ENCODE data around the gene NPIPB6. TPM values are rescaled to one million over a fixed set of nuclear protein-coding genes. Genes with fewer than 3 reads are reported as not detected.

NPIPB6 gene
- total and polyA plus RNA-seq, 4 donors: 0.42 to 0.75 TPM; not detected in 2

DNA sequence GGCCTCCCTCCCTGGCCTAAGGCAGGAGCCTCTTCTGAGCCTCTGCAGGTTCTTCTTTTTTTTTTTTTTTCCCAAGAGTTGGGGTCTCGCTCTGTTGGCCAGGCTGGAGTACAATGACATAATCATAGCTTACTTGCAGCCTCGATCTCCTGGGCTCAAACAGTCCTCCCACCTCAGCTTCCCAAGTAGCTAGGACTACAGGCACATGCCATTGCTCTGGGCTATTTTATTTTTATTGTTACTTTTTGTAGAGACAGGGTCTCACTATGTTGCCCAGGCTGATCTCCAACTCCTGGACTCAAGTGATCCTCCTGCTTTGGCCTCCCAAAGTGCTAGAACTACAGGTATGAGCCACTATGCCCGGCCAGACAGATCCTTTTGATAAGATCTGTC, 38.4 kb downstream of the NPIPB6 start:
- no peaks in the 10 kb centered on the region for H3K36me3 ChIP-seq (ENCODE audit: control insufficient read depth in 4 of 4, insufficient read depth in 3 of 4, low read depth in 1 of 4, low read length in 3 of 4)

DNA sequence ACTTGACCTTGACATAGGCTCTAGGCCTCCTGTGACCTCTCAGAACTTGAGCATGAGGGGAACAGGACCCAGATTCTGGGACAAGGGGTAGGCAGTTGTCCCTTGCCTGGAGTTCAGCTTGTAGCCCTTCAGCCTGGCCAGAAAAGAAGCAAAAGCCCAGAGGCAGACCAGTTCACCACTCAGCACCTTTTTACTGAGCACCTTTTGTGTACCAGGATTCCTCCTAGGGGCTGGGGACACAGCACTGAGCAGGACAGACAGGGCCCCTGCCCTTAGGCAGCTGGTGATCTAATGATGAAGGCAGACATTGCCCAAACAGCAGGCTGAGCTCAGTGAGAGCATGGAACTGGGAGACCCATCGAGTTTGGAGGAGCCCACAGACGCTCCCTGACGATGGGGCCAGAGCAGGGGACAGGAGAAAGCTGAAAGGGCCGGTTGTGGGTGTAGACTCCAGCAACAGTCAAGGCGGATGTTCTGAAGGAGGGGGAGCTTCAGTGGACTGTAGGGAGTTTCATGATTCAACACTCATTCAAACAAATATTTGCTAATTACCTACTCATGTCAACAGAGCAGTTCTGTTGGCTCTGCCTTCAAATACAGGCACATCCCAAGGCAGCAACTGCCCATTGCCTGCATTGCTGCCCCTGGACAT, 38.9 kb downstream of the NPIPB6 start:
- H3K9ac ChIP-seq (ENCODE audit: low read depth in 1 of 2, low read length in 2 of 2): no peak overlapping the region
- no peak overlapping the region for H3K27ac ChIP-seq (ENCODE audit: low read depth in 1 of 2, low read length in 2 of 2)
- H3K36me3 ChIP-seq (ENCODE audit: control insufficient read depth in 4 of 4, insufficient read depth in 3 of 4, low read depth in 1 of 4, low read length in 3 of 4): no peaks in the 10 kb centered on the region
- H3K9me3 ChIP-seq (ENCODE audit: control insufficient read depth in 4 of 4, low read length in 3 of 4): no peaks in the 10 kb centered on the region
- no peak for DNase-seq (ENCODE audit: low spot score)
- no peaks in the 10 kb centered on the region for H3K27me3 ChIP-seq (ENCODE audit: control insufficient read depth in 4 of 4, insufficient read depth in 4 of 4, low read length in 3 of 4)
- WGBS: 81% methylated on average over 5 of the region's 5 CpGs
- H3K4me1 ChIP-seq (ENCODE audit: control insufficient read depth in 4 of 4, insufficient read depth in 4 of 4, low read length in 3 of 4): no peaks in the 10 kb centered on the region
- no peak overlapping the region for H3K4me3 ChIP-seq (ENCODE audit: low read depth in 1 of 3, low read length in 3 of 3)
- no peak for TF ChIP-seq YY1 (IDR thresholded peaks at IDR 0.05)
- TF ChIP-seq TAF1 (conservative IDR thresholded peaks at IDR 0.05): no peak
- no peak for TF ChIP-seq FOXA2 (IDR thresholded peaks at IDR 0.05)
- no peak for TF ChIP-seq HNF4A (conservative IDR thresholded peaks at IDR 0.05)
- no peak for TF ChIP-seq EGR1 (IDR thresholded peaks at IDR 0.05; ENCODE audit: low read depth in 2 of 2)
- no peak for TF ChIP-seq JUND (IDR thresholded peaks at IDR 0.05)
- TF ChIP-seq, protein P1, sequence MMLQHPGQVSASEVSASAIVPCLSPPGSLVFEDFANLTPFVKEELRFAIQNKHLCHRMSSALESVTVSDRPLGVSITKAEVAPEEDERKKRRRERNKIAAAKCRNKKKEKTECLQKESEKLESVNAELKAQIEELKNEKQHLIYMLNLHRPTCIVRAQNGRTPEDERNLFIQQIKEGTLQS (IDR thresholded peaks at IDR 0.05): no peak
- no peak for TF ChIP-seq RXRA (IDR thresholded peaks at IDR 0.05)
- no peak for TF ChIP-seq NR2F2 (IDR thresholded peaks at IDR 0.05)
- no peak for TF ChIP-seq SP1 (IDR thresholded peaks at IDR 0.05)
- TF ChIP-seq, protein P2, sequence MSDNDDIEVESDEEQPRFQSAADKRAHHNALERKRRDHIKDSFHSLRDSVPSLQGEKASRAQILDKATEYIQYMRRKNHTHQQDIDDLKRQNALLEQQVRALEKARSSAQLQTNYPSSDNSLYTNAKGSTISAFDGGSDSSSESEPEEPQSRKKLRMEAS (IDR thresholded peaks at IDR 0.05): no peak
- TF ChIP-seq, protein P3, sequence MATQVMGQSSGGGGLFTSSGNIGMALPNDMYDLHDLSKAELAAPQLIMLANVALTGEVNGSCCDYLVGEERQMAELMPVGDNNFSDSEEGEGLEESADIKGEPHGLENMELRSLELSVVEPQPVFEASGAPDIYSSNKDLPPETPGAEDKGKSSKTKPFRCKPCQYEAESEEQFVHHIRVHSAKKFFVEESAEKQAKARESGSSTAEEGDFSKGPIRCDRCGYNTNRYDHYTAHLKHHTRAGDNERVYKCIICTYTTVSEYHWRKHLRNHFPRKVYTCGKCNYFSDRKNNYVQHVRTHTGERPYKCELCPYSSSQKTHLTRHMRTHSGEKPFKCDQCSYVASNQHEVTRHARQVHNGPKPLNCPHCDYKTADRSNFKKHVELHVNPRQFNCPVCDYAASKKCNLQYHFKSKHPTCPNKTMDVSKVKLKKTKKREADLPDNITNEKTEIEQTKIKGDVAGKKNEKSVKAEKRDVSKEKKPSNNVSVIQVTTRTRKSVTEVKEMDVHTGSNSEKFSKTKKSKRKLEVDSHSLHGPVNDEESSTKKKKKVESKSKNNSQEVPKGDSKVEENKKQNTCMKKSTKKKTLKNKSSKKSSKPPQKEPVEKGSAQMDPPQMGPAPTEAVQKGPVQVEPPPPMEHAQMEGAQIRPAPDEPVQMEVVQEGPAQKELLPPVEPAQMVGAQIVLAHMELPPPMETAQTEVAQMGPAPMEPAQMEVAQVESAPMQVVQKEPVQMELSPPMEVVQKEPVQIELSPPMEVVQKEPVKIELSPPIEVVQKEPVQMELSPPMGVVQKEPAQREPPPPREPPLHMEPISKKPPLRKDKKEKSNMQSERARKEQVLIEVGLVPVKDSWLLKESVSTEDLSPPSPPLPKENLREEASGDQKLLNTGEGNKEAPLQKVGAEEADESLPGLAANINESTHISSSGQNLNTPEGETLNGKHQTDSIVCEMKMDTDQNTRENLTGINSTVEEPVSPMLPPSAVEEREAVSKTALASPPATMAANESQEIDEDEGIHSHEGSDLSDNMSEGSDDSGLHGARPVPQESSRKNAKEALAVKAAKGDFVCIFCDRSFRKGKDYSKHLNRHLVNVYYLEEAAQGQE (IDR thresholded peaks at IDR 0.05): no peak
- TF ChIP-seq, protein P4, sequence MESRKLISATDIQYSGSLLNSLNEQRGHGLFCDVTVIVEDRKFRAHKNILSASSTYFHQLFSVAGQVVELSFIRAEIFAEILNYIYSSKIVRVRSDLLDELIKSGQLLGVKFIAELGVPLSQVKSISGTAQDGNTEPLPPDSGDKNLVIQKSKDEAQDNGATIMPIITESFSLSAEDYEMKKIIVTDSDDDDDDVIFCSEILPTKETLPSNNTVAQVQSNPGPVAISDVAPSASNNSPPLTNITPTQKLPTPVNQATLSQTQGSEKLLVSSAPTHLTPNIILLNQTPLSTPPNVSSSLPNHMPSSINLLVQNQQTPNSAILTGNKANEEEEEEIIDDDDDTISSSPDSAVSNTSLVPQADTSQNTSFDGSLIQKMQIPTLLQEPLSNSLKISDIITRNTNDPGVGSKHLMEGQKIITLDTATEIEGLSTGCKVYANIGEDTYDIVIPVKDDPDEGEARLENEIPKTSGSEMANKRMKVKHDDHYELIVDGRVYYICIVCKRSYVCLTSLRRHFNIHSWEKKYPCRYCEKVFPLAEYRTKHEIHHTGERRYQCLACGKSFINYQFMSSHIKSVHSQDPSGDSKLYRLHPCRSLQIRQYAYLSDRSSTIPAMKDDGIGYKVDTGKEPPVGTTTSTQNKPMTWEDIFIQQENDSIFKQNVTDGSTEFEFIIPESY (IDR thresholded peaks at IDR 0.05): no peak
- no peak for TF ChIP-seq RAD21 (IDR thresholded peaks at IDR 0.05)
- TF ChIP-seq HNF4G (IDR thresholded peaks at IDR 0.05): no peak
- no peak for TF ChIP-seq GABPA (IDR thresholded peaks at IDR 0.05 in 1 of 2, conservative IDR thresholded peaks at IDR 0.05 in 1 of 2)

More for the DNA sequence above, 38.4 kb downstream of the NPIPB6 start:
- Histone ChIP-seq H3K4me1 (ENCODE audit: control insufficient read depth in 4 of 4, insufficient read depth in 4 of 4, low read length in 3 of 4) (no peaks in the 10 kb centered on the region), H3K27me3 (ENCODE audit: control insufficient read depth in 4 of 4, insufficient read depth in 4 of 4, low read length in 3 of 4) (no peaks in the 10 kb centered on the region), H3K27ac (ENCODE audit: low read depth in 1 of 2, low read length in 2 of 2) (no peak overlapping the region), H3K4me3 (ENCODE audit: low read depth in 1 of 3, low read length in 3 of 3) (no peak overlapping the region), H3K9ac (ENCODE audit: low read depth in 1 of 2, low read length in 2 of 2) (no peak overlapping the region), H3K9me3 (ENCODE audit: control insufficient read depth in 4 of 4, low read length in 3 of 4) (no peaks in the 10 kb centered on the region)
- DNase-seq (ENCODE audit: low spot score): no peak
- 92% methylated on average over 3 of the region's 3 CpGs for WGBS
- no peak for TF ChIP-seq TAF1 (conservative IDR thresholded peaks at IDR 0.05)
- TF ChIP-seq HNF4A (conservative IDR thresholded peaks at IDR 0.05): no peak
- TF ChIP-seq JUND (IDR thresholded peaks at IDR 0.05): no peak
- TF ChIP-seq NR2F2 (IDR thresholded peaks at IDR 0.05): no peak
- TF ChIP-seq, protein P3 (IDR thresholded peaks at IDR 0.05): no peak
- TF ChIP-seq, protein P5, sequence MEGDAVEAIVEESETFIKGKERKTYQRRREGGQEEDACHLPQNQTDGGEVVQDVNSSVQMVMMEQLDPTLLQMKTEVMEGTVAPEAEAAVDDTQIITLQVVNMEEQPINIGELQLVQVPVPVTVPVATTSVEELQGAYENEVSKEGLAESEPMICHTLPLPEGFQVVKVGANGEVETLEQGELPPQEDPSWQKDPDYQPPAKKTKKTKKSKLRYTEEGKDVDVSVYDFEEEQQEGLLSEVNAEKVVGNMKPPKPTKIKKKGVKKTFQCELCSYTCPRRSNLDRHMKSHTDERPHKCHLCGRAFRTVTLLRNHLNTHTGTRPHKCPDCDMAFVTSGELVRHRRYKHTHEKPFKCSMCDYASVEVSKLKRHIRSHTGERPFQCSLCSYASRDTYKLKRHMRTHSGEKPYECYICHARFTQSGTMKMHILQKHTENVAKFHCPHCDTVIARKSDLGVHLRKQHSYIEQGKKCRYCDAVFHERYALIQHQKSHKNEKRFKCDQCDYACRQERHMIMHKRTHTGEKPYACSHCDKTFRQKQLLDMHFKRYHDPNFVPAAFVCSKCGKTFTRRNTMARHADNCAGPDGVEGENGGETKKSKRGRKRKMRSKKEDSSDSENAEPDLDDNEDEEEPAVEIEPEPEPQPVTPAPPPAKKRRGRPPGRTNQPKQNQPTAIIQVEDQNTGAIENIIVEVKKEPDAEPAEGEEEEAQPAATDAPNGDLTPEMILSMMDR (IDR thresholded peaks at IDR 0.05; ENCODE audit: low read depth, low read length, missing input control): no peak
- no peak for TF ChIP-seq YY1 (IDR thresholded peaks at IDR 0.05)

All from liver (tissue), 9 donors.